OCI-LY3 (cell line): ENCODE measurements around the gene AFAP1L1.

Source experiments
- H2AFZ ChIP-seq: fragments of 200-600, 300-600 bp; shearing (Covaris generic); 2 replicates; pipeline ENCODE4 v1.6.0; 2014; ENCODE audit warnings: antibody characterized with exemption, low read depth, low read length
- H3K27ac ChIP-seq: fragments of 200-600, 300-600 bp; sonication (generic); 2 replicates; pipeline ENCODE4 v1.5.1; 2014; ENCODE audit warnings: mild to moderate bottlenecking, low read length, moderate library complexity, mixed read lengths
- H3K27me3 ChIP-seq: fragments of 200-600, 300-600 bp; sonication (generic); 2 replicates; pipeline ENCODE4 v1.6.1; 2014; ENCODE audit warnings: low read depth, low read length, mixed read lengths
- H3K36me3 ChIP-seq: fragments of 200-600, 300-600 bp; sonication (generic); replicated peaks from 2 replicates; pipeline ENCODE3; 2014; ENCODE audit warnings: low read depth, low read length, mixed read lengths
- H3K4me1 ChIP-seq: fragments of 300-600, 200-600 bp; sonication (generic); 2 replicates; pipeline ENCODE4 v1.6.1; 2014; ENCODE audit warnings: low read length, mixed read lengths
- H3K4me2 ChIP-seq: fragments of 200-600, 300-600 bp; sonication (generic); 2 replicates; pipeline ENCODE4 v1.6.1; 2014; ENCODE audit warnings: low read length, mixed read lengths
- H3K4me3 ChIP-seq: fragments of 300-600, 200-600 bp; sonication (generic); 2 replicates; pipeline ENCODE4 v1.5.1; 2014; ENCODE audit warnings: antibody characterized with exemption, mild to moderate bottlenecking, low read length, moderate library complexity
- H3K79me2 ChIP-seq: fragments of 300-600, 200-600 bp; shearing (Covaris generic); 2 replicates; pipeline ENCODE4 v1.6.1; 2014; ENCODE audit warnings: mild to moderate bottlenecking, low read length, mixed read lengths
- H3K9ac ChIP-seq: fragments of 300-600, 200-600 bp; shearing (Covaris generic); 2 replicates; pipeline ENCODE4 v1.6.0; 2014; ENCODE audit warnings: mild to moderate bottlenecking, low read length, moderate library complexity
- H3K9me3 ChIP-seq: fragments of 200-600, 300-600 bp; shearing (Covaris generic); 2 replicates; pipeline ENCODE4 v1.6.1; 2014; ENCODE audit warnings: low read length, mixed read lengths; ENCODE audit not compliant: insufficient read depth
- H4K20me1 ChIP-seq: fragments of 200-600, 300-600 bp; sonication (generic); 2 replicates; pipeline ENCODE4 v1.6.1; 2016; ENCODE audit warnings: low read length, mixed read lengths; ENCODE audit not compliant: insufficient read depth
- CTCF ChIP-seq: fragments of 200-600, 300-600 bp; sonication (generic); IDR thresholded peaks from 2 replicates; pipeline ENCODE4 v1.5.1; 2014; ENCODE audit warnings: antibody characterized with exemption, low read length, low read depth
- EZH2phosphoT487 ChIP-seq: fragments of 200-600 bp; shearing (Covaris generic); IDR thresholded peaks from 2 replicates; pipeline ENCODE4 v1.6.1; 2018; ENCODE audit warnings: antibody characterized with exemption, mixed run types, low read depth

Gene AFAP1L1

GRCh38 chr5:149289301-149289700 lies 17.6 kb downstream of the AFAP1L1 start:
- Histone ChIP-seq H3K36me3 (no peaks in the 10 kb centered on the region), H3K4me2 (no peak overlapping the region), H3K27me3 (no peaks in the 10 kb centered on the region), H3K27ac (no peak overlapping the region), H3K4me1 (no peaks in the 10 kb centered on the region), H3K9me3 (no peaks in the 10 kb centered on the region), H3K9ac (no peak overlapping the region), H3K79me2 (no peaks in the 10 kb centered on the region), H4K20me1 (no peaks in the 10 kb centered on the region), H2AFZ (no peak overlapping the region), H3K4me3 (no peak overlapping the region)
- TF ChIP-seq CTCF: no peak
- TF ChIP-seq EZH2phosphoT487: no peak

- Histone ChIP-seq H2AFZ (no peak overlapping the region), H3K4me2 (no peak overlapping the region), H3K4me3 (no peak overlapping the region), H3K9me3 (no peaks in the 10 kb centered on the region), H3K36me3 (no peaks in the 10 kb centered on the region), H3K9ac (no peak overlapping the region), H3K27me3 (no peaks in the 10 kb centered on the region), H3K79me2 (no peaks in the 10 kb centered on the region), H3K4me1 (no peaks in the 10 kb centered on the region), H3K27ac (no peak overlapping the region), H4K20me1 (no peaks in the 10 kb centered on the region)
- no peak for TF ChIP-seq CTCF
These were observed 23.5 kb downstream of the AFAP1L1 start for GRCh38 chr5:149294872-149295829.

GRCh38 chr5:149297340-149298025 lies 25.8 kb downstream of the AFAP1L1 start:
- H3K27ac ChIP-seq: no peak overlapping the region
- H2AFZ ChIP-seq: no peak overlapping the region
- H3K9me3 ChIP-seq: no peaks in the 10 kb centered on the region
- H3K4me1 ChIP-seq: no peaks in the 10 kb centered on the region
- H3K79me2 ChIP-seq: no peaks in the 10 kb centered on the region
- no peak overlapping the region for H3K9ac ChIP-seq
- H3K27me3 ChIP-seq: no peaks in the 10 kb centered on the region
- H3K4me2 ChIP-seq: no peak overlapping the region
- no peak overlapping the region for H3K4me3 ChIP-seq
- TF ChIP-seq EZH2phosphoT487 (no peak), CTCF (no peak)
- H3K36me3 ChIP-seq: no peaks in the 10 kb centered on the region
- no peaks in the 10 kb centered on the region for H4K20me1 ChIP-seq

- H3K4me2 ChIP-seq: no peak overlapping the region
- no peaks in the 10 kb centered on the region for H3K9me3 ChIP-seq
- H3K4me3 ChIP-seq: no peak overlapping the region
- no peaks in the 10 kb centered on the region for H3K27me3 ChIP-seq
- H3K4me1 ChIP-seq: no peaks in the 10 kb centered on the region
- H2AFZ ChIP-seq: no peak overlapping the region
- H3K79me2 ChIP-seq: no peaks in the 10 kb centered on the region
- H3K9ac ChIP-seq: no peak overlapping the region
- H3K27ac ChIP-seq: no peak overlapping the region
- no peaks in the 10 kb centered on the region for H3K36me3 ChIP-seq
- no peak for TF ChIP-seq EZH2phosphoT487
- TF ChIP-seq CTCF: no peak
- no peaks in the 10 kb centered on the region for H4K20me1 ChIP-seq
These were observed 26.5 kb downstream of the AFAP1L1 start for GRCh38 chr5:149298163-149298562.
